HepG2 (cell line): Measurements from ENCODE around the gene KCNIP4. TPM values are rescaled to one million over a fixed set of nuclear protein-coding genes. Genes with fewer than 3 reads are reported as not detected.

Source experiments
- ATAC-seq: fragments of 200-7000 bp; cut with Tn5 transposase; 3 replicates; pipeline ENCODE4 v1.9.1; 2020; ENCODE audit warnings: mild to moderate bottlenecking, moderate library complexity
- BruUV-seq: library from RNA; stranded (reverse); fragments of 400-500 nt; replicated peaks from 2 replicates; lab custom pipeline; 2021; lab: Mats Ljungman, UMichigan
- CTCF ChIA-PET: fragments of 300-600 bp; formaldehyde crosslinking; extraction: SDS; loops from one replicate; lab custom pipeline; 2021; ENCODE audit warnings: low total read pairs, inconsistent platforms, low intra/inter-chr PET ratio; lab: Yijun Ruan, JAX
- POLR2A ChIA-PET: fragments of 350-600 bp; sonication (Branson Sonifier 250); formaldehyde crosslinking; loops from one replicate; lab custom pipeline; 2020; ENCODE audit warnings: antibody characterized with exemption, inconsistent platforms; lab: Yijun Ruan, JAX
- DNase-seq: peaks from one replicate; pipeline ENCODE4 v3.0.0-alpha.2; 2015; ENCODE audit warnings: low spot score
- FAIRE-seq: peaks from 3 replicates; lab custom pipeline; 2011; peaks lifted over from hg19 to GRCh38; lab: Jason Lieb, UNC
- H2AFZ ChIP-seq: one replicate; pipeline ENCODE4 v1.6.1; 2011; ENCODE audit warnings: low read length, inconsistent platforms
- H3K27ac ChIP-seq: fragments of 300-600 bp; 3 replicates; pipeline ENCODE4 v1.8.0; 2011; ENCODE audit warnings: mixed run types, mild to moderate bottlenecking, mixed read lengths, low read length, inconsistent platforms; ENCODE audit not compliant: insufficient read depth; ENCODE audit errors: extremely low read length
- H3K27me3 ChIP-seq, 2 experiments: fragments of 200-600 bp in 1 of 2; 2 replicates in 1 of 2; 3 replicates in 1 of 2; pipeline versions ENCODE4 v1.6.0 to v1.8.0; 2011; ENCODE audit warnings: low read length in 2 of 2, mild to moderate bottlenecking in 2 of 2, moderate library complexity in 2 of 2, inconsistent platforms in 1 of 2; ENCODE audit not compliant: insufficient read depth in 2 of 2, control insufficient read depth in 1 of 2
- H3K36me3 ChIP-seq, 2 experiments: fragments of 200-600 bp in 1 of 2; replicated peaks in 1 of 2; 2 replicates in 1 of 2; 3 replicates in 1 of 2; pipeline versions ENCODE4 v1.5.1 to v1.8.0; 2011; ENCODE audit warnings: low read length in 2 of 2, inconsistent platforms in 1 of 2; ENCODE audit not compliant: insufficient read depth in 2 of 2, control insufficient read depth in 1 of 2
- H3K4me1 ChIP-seq: 2 replicates; pipeline ENCODE4 v1.5.1; 2012; ENCODE audit warnings: low read length, inconsistent platforms; ENCODE audit not compliant: insufficient read depth
- H3K4me2 ChIP-seq: 2 replicates; pipeline ENCODE4 v1.6.0; 2011; ENCODE audit warnings: low read depth, low read length, inconsistent platforms
- H3K4me3 ChIP-seq, 3 experiments: fragments of 200-600 bp in 1 of 3; sonication (generic), shearing (Covaris generic) in 1 of 3; replicated peaks in 1 of 3; 2 replicates each; pipeline ENCODE4 v1.5.1; 2011 to 2016; ENCODE audit warnings: low read length in 3 of 3, inconsistent platforms in 2 of 3, low read depth in 2 of 3, mild to moderate bottlenecking in 2 of 3, control low read depth in 1 of 3, mixed read lengths in 1 of 3; ENCODE audit not compliant: insufficient read depth in 1 of 3
- H3K79me2 ChIP-seq: one replicate; pipeline ENCODE4 v1.6.1; 2011; ENCODE audit warnings: low read length, inconsistent platforms; ENCODE audit not compliant: insufficient read depth
- H3K9ac ChIP-seq: 2 replicates; pipeline ENCODE4 v1.6.0; 2011; ENCODE audit warnings: mild to moderate bottlenecking, low read depth, low read length, inconsistent platforms; ENCODE audit not compliant: insufficient read depth
- H3K9me3 ChIP-seq: 2 replicates; pipeline ENCODE4 v1.5.1; 2012; ENCODE audit warnings: mild to moderate bottlenecking, low read length
- H4K20me1 ChIP-seq: 2 replicates; pipeline ENCODE4 v1.6.0; 2011; ENCODE audit warnings: inconsistent platforms, mild to moderate bottlenecking, low read length, moderate library complexity; ENCODE audit not compliant: insufficient read depth
- BHLHE40 ChIP-seq: IDR thresholded peaks from 2 replicates; pipeline ENCODE4 v1.6.1; 2011; ENCODE audit warnings: low read length, improper control_type of control experiment
- CEBPZ ChIP-seq: IDR thresholded peaks from 2 replicates; pipeline ENCODE4 v1.6.1; 2012; ENCODE audit warnings: low read length, improper control_type of control experiment
- FOSL2 ChIP-seq: sonication (generic); formaldehyde crosslinking; IDR thresholded peaks from 2 replicates; pipeline ENCODE4 v1.4.0; 2020; ENCODE audit warnings: missing genetic modification reagents
- GLI4 ChIP-seq: sonication (generic); formaldehyde crosslinking; IDR thresholded peaks from 2 replicates; pipeline ENCODE4 v1.5.1; 2020; ENCODE audit warnings: missing genetic modification reagents, mild to moderate bottlenecking, moderate library complexity, borderline replicate concordance
- GTF3A ChIP-seq: sonication (generic); formaldehyde crosslinking; conservative IDR thresholded peaks from 2 replicates; pipeline ENCODE4 v1.4.0; 2020; ENCODE audit warnings: mild to moderate bottlenecking, missing genetic modification reagents
- HNRNPH1 ChIP-seq: fragments of 200-400 bp; formaldehyde crosslinking; optimal IDR thresholded peaks from 2 replicates; pipeline ENCODE3; 2017; ENCODE audit warnings: mild to moderate bottlenecking, low read depth, low read length
- MAF1 ChIP-seq: sonication (generic); formaldehyde crosslinking; IDR thresholded peaks from 2 replicates; pipeline ENCODE4 v1.5.0; 2020; ENCODE audit warnings: missing genetic modification reagents, borderline replicate concordance
- NFKB2 ChIP-seq: sonication (generic); formaldehyde crosslinking; IDR thresholded peaks from 2 replicates; pipeline ENCODE4 v1.4.0; 2020; ENCODE audit warnings: missing genetic modification reagents, borderline replicate concordance
- ZMYM2 ChIP-seq: sonication (generic); formaldehyde crosslinking; IDR thresholded peaks from 2 replicates; pipeline ENCODE4 v1.8.0; 2022; ENCODE audit warnings: mild to moderate bottlenecking, missing genetic modification reagents
- ZNF737 ChIP-seq: sonication (generic); formaldehyde crosslinking; IDR thresholded peaks from 2 replicates; pipeline ENCODE4 v1.5.0; 2020; ENCODE audit warnings: missing genetic modification reagents, mild to moderate bottlenecking, borderline replicate concordance
- WGBS: methylation state at CpG from one replicate; pipeline ENCODE4 v1.1.6; 2017; ENCODE audit warnings: low lambda C conversion rate; 5-methylcytosine and 5-hydroxymethylcytosine counted together
- in situ Hi-C: cut with HindIII; loops from 2 replicates; pipeline ENCODE4 v1.10.0; 2017; ENCODE audit warnings: low pct_unique_long_range_greater_than_20kb; ENCODE audit not compliant: extremely low pct_ligation_motif_present
- intact Hi-C: fragments of 100-400 bp; cut with micrococcal nuclease; formaldehyde crosslinking; loops from one replicate; pipeline ENCODE4 v1.10.0; 2022; ENCODE audit not compliant: unreplicated experiment
- polyA plus RNA-seq, 8 experiments: library from polyadenylated mRNA; depleted of rRNA in 3 of 8; stranded (reverse) in 7 of 8; unstranded in 1 of 8; fragments of >200 nt; fragmentation: Illumina TruSeq in 4 of 8; extraction: Trizol in 4 of 8; gene quantifications; 2 replicates each; pipeline versions ENCODE4 v1.2.1 to v1.2.3, GENCODE V29; 2011 to 2016; ENCODE audit warnings: low read depth in 4 of 8, missing spikeins in 1 of 8, mixed read lengths in 1 of 8; ENCODE audit not compliant: insufficient read depth in 1 of 8
- total RNA-seq, 5 experiments: library from RNA; depleted of rRNA; stranded (reverse); fragments of >200 nt; fragmentation: Illumina TruSeq; extraction: Trizol; gene quantifications; 2 replicates each; pipeline ENCODE4 v1.2.3, GENCODE V29; 2016; ENCODE audit warnings: low read depth in 1 of 5

The KCNIP4 gene
- total and polyA plus RNA-seq, 2 of the 13 experiments (the other 11 are each of a cell fraction or from before 2014, with no cell fraction given): 0.09 TPM; not detected in 1

- TF ChIP-seq GLI4 (CRISPR knock-in tag) (no peak), NFKB2 (CRISPR knock-in tag) (no peak), HNRNPH1 (no peak), MAF1 (no peak), ZNF737 (CRISPR knock-in tag) (no peak)
Observed at GRCh38 chr4:20813700-20814099, 1134.9 kb downstream of the KCNIP4 start (continued).

GRCh38 chr4:20809812-20810211 is 1138.8 kb downstream of the KCNIP4 start:
- no TSS peak for BruUV-seq
- Histone ChIP-seq H3K79me2 (no peaks in the 10 kb centered on the region), H3K4me2 (no peak overlapping the region), H3K9me3 (peaks cover 4% of the 10 kb centered on the region; the same call in 1 of the 2 replicates), H3K36me3 (no peaks in the 10 kb centered on the region), H3K9ac (no peak overlapping the region), H3K27me3 (no peaks in the 10 kb centered on the region), H4K20me1 (no peaks in the 10 kb centered on the region), H2AFZ (no peak overlapping the region), H3K4me1 (no peaks in the 10 kb centered on the region), H3K27ac (no peak overlapping the region), H3K4me3 (no peak overlapping the region)
- in situ Hi-C loops: no loop called here
- CTCF ChIA-PET: no interaction called here
- intact Hi-C loops: no loop called here
- DNase-seq (peak; percentile 6), ATAC-seq (peak; percentile 40; the same call in 1 of the 3 replicates), FAIRE-seq (no peak)
- POLR2A ChIA-PET: no interaction called here
- peak; percentile 61 for TF ChIP-seq FOSL2 (CRISPR knock-in tag)
- no peak for TF ChIP-seq GTF3A (CRISPR knock-in tag)
- TF ChIP-seq BHLHE40: peak; percentile 78
- WGBS: 0% methylated on average over 4 of the region's 4 CpGs

GRCh38 chr4:20805716-20806115 is 1142.9 kb downstream of the KCNIP4 start:
- in situ Hi-C loops: no loop called here
- Histone ChIP-seq H3K36me3 (no peaks in the 10 kb centered on the region), H3K79me2 (no peaks in the 10 kb centered on the region), H3K9ac (no peak overlapping the region), H3K4me3 (no peak overlapping the region), H4K20me1 (no peaks in the 10 kb centered on the region), H3K4me2 (no peak overlapping the region), H2AFZ (no peak overlapping the region), H3K27ac (no peak overlapping the region), H3K9me3 (peaks cover 4% of the 10 kb centered on the region; the same call in 1 of the 2 replicates), H3K27me3 (no peaks in the 10 kb centered on the region), H3K4me1 (no peaks in the 10 kb centered on the region)
- WGBS: 45% methylated on average over 1 of the region's 1 CpG
- no peak for ATAC-seq
- CTCF ChIA-PET: no interaction called here
- no TSS peak for BruUV-seq
- POLR2A ChIA-PET: no interaction called here
- no peak for DNase-seq
- FAIRE-seq: no peak
- intact Hi-C loops: no loop called here
- TF ChIP-seq CEBPZ (no peak), ZMYM2 (no peak)
